ENCODE data around the gene PRKAR2B. TPM values are rescaled to one million over a fixed set of nuclear protein-coding genes. Genes with fewer than 3 reads are reported as not detected.
"Not testable (repeated sequence)": the region's sequence is repeated elsewhere in the genome, so short reads cannot be mapped to it uniquely, and the experiment has no call there.

The PRKAR2B gene
- total RNA-seq, 1 donor from 2014 or later, result 36.1 TPM

- no peak for DNase-seq
Observed at GRCh38 chr7:107027208-107027607, 17.3 kb upstream of the PRKAR2B start.

- no peak for DNase-seq
Observed at GRCh38 chr7:107029061-107029763, 15.3 kb upstream of the PRKAR2B start.

GRCh38 chr7:107029764-107030286, 14.7 kb upstream of the PRKAR2B start:
- no peak for DNase-seq

- DNase-seq, result no peak
Observed at GRCh38 chr7:107032050-107032449, 12.5 kb upstream of the PRKAR2B start.

GRCh38 chr7:107032720-107033438, 11.6 kb upstream of the PRKAR2B start:
- no peak for DNase-seq

- DNase-seq, result no peak
Observed at GRCh38 chr7:107034553-107034952, 10.0 kb upstream of the PRKAR2B start.

GRCh38 chr7:107035446-107035845, 9.1 kb upstream of the PRKAR2B start:
- DNase-seq, result no peak

- DNase-seq, result no peak
Observed at GRCh38 chr7:107036535-107036934, 8.0 kb upstream of the PRKAR2B start.

- no peak for DNase-seq
Observed at GRCh38 chr7:107037717-107038603, 6.5 kb upstream of the PRKAR2B start.

- DNase-seq, result no peak
Observed at GRCh38 chr7:107039199-107039900, 5.2 kb upstream of the PRKAR2B start.

GRCh38 chr7:107041097-107041496, 3.4 kb upstream of the PRKAR2B start:
- no peak for DNase-seq

GRCh38 chr7:107041764-107042163, 2.7 kb upstream of the PRKAR2B start:
- DNase-seq, result not testable (repeated sequence)

GRCh38 chr7:107042326-107042910, 2.1 kb upstream of the PRKAR2B start:
- not testable (repeated sequence) for DNase-seq

- no peak for DNase-seq
Observed at GRCh38 chr7:107043491-107043890, 1.0 kb upstream of the PRKAR2B start.

- no peak for DNase-seq
Observed at GRCh38 chr7:107043921-107044346, 571 bp upstream of the PRKAR2B start.

- no peak for DNase-seq
Observed at GRCh38 chr7:107045195-107045960, 873 bp downstream of the PRKAR2B start.

GRCh38 chr7:107045980-107046379, 1.5 kb downstream of the PRKAR2B start:
- DNase-seq, result no peak

GRCh38 chr7:107046491-107047259, 2.2 kb downstream of the PRKAR2B start:
- no peak for DNase-seq

- no peak for DNase-seq
Observed at GRCh38 chr7:107047902-107048782, 3.6 kb downstream of the PRKAR2B start.

Measured in skin of body (tissue), 2 donors.